K562 (cell line): Measurements from ENCODE around the gene FAM83B. TPM values are rescaled to one million over a fixed set of nuclear protein-coding genes. Genes with fewer than 3 reads are reported as not detected.

Experiments
- ATAC-seq: fragments of 200-7000 bp; cut with Tn5 transposase; 3 replicates; pipeline ENCODE4 v1.9.1; 2020; ENCODE audit warnings: moderate library complexity
- BruUV-seq: library from RNA; stranded (reverse); fragments of 400-500 nt; replicated peaks from 2 replicates; lab custom pipeline; 2021; lab: Mats Ljungman, UMichigan
- CTCF ChIA-PET: fragments of 300-600 bp; formaldehyde crosslinking; extraction: SDS; loops from one replicate; lab custom pipeline; 2021; ENCODE audit warnings: low intra/inter-chr PET ratio; lab: Yijun Ruan, JAX
- POLR2A ChIA-PET: fragments of 300-600, 350-650 bp; sonication (Branson Sonifier 250); formaldehyde crosslinking; extraction: SDS; loops from one replicate; lab custom pipeline; 2021; ENCODE audit warnings: antibody characterized with exemption, inconsistent platforms; lab: Yijun Ruan, JAX
- DNase-seq, 4 experiments: peaks; one replicate each; pipeline versions ENCODE4 v3.0.0 to v3.0.0-alpha.2; 2011 to 2018; ENCODE audit warnings: low spot score in 3 of 4, mixed read lengths in 3 of 4; ENCODE audit errors: extremely low read depth in 1 of 4
- FAIRE-seq: peaks from 2 replicates; lab custom pipeline; 2011; peaks lifted over from hg19 to GRCh38; lab: Jason Lieb, UNC
- H2AFZ ChIP-seq: 2 replicates; pipeline ENCODE4 v1.6.0; 2011; ENCODE audit warnings: low read depth, low read length, control low read depth, inconsistent platforms
- H3K27ac ChIP-seq: fragments of 200-600 bp; 3 replicates; pipeline ENCODE4 v1.8.0; 2011; ENCODE audit warnings: low read depth, mild to moderate bottlenecking, control low read depth, inconsistent platforms, low read length, moderate library complexity, mixed read lengths; ENCODE audit errors: extremely low read depth
- H3K27me3 ChIP-seq, 2 experiments: fragments of 300-600 bp in 1 of 2; 2 replicates in 1 of 2; 3 replicates in 1 of 2; pipeline versions ENCODE4 v1.6.0 to v1.8.0; 2011; ENCODE audit warnings: inconsistent platforms in 2 of 2, low read length in 2 of 2, mild to moderate bottlenecking in 1 of 2, mixed read lengths in 1 of 2, moderate library complexity in 1 of 2; ENCODE audit not compliant: control insufficient read depth in 2 of 2, insufficient read depth in 2 of 2
- H3K36me3 ChIP-seq: fragments of 300-600 bp; 3 replicates; pipeline ENCODE4 v1.8.0; 2011; ENCODE audit warnings: mild to moderate bottlenecking, low read length, inconsistent platforms; ENCODE audit not compliant: control insufficient read depth, insufficient read depth
- H3K4me1 ChIP-seq, 2 experiments: fragments of 200-600 bp in 1 of 2; replicated peaks in 1 of 2; 2 replicates in 1 of 2; 3 replicates in 1 of 2; pipeline versions ENCODE4 v1.5.1 to v1.8.0; 2011; ENCODE audit warnings: inconsistent platforms in 2 of 2, low read length in 2 of 2, mild to moderate bottlenecking in 1 of 2, mixed read lengths in 1 of 2, moderate library complexity in 1 of 2; ENCODE audit not compliant: control insufficient read depth in 2 of 2, insufficient read depth in 2 of 2
- H3K4me2 ChIP-seq: 2 replicates; pipeline ENCODE4 v1.6.1; 2011; ENCODE audit warnings: low read length, control low read depth, inconsistent platforms, mixed read lengths; ENCODE audit not compliant: insufficient read depth
- H3K4me3 ChIP-seq: fragments of 200-600 bp; sonication (generic), shearing (Covaris generic); 2 replicates; pipeline ENCODE4 v1.5.1; 2016; ENCODE audit warnings: control low read depth, inconsistent platforms
- H3K79me2 ChIP-seq: fragments of 200-600 bp; 3 replicates; pipeline ENCODE4 v1.8.0; 2011; ENCODE audit warnings: low read length, inconsistent platforms; ENCODE audit not compliant: control insufficient read depth, insufficient read depth
- H3K9ac ChIP-seq, 2 experiments: 2 replicates each; pipeline versions ENCODE4 v1.6.0 to v1.6.1; 2011; ENCODE audit warnings: low read depth in 2 of 2, low read length in 2 of 2, control low read depth in 1 of 2, inconsistent platforms in 1 of 2, mild to moderate bottlenecking in 1 of 2, mixed read lengths in 1 of 2; ENCODE audit not compliant: insufficient read depth in 1 of 2
- H3K9me1 ChIP-seq: one replicate; pipeline ENCODE4 v1.6.0; 2011; ENCODE audit warnings: inconsistent platforms, mild to moderate bottlenecking, low read length, moderate library complexity; ENCODE audit not compliant: control insufficient read depth, insufficient read depth
- H3K9me3 ChIP-seq: replicated peaks from 2 replicates; pipeline ENCODE4 v1.5.1; 2011; ENCODE audit warnings: low read depth, low read length, inconsistent platforms; ENCODE audit not compliant: control insufficient read depth, insufficient read depth
- H4K20me1 ChIP-seq: replicated peaks from 2 replicates; pipeline ENCODE4 v1.6.1; 2011; ENCODE audit warnings: low read length, inconsistent platforms, mixed read lengths; ENCODE audit not compliant: control insufficient read depth, insufficient read depth
- MXD1 ChIP-seq: fragments of 250-450 bp; sonication (Bioruptor Pico); IDR thresholded peaks from 2 replicates; pipeline ENCODE4 v1.8.0; 2021; ENCODE audit warnings: borderline replicate concordance, mild to moderate bottlenecking, moderate library complexity; ENCODE audit not compliant: poor library complexity, severe bottlenecking
- NFE2L1 ChIP-seq: fragments of 450-650 bp; IDR thresholded peaks from 2 replicates; pipeline ENCODE4 v1.6.1; 2016; ENCODE audit warnings: missing genetic modification characterization, low read depth, mild to moderate bottlenecking, missing compliant biosample characterization, moderate library complexity, borderline replicate concordance
- NR2C1 ChIP-seq, 2 experiments: fragments of 450-650 bp; IDR thresholded peaks; 2 replicates each; pipeline ENCODE4 v1.6.1; 2017; ENCODE audit warnings: mild to moderate bottlenecking in 2 of 2, antibody characterized with exemption in 1 of 2, inconsistent platforms in 1 of 2, missing compliant biosample characterization in 1 of 2, missing genetic modification characterization in 1 of 2
- PHF21A ChIP-seq: fragments of 450-650 bp; IDR thresholded peaks from 2 replicates; pipeline ENCODE4 v1.6.1; 2017; ENCODE audit warnings: low read depth, borderline replicate concordance
- RNF219 ChIP-seq: fragments of 250-450 bp; sonication (Bioruptor Pico); IDR thresholded peaks from 2 replicates; pipeline ENCODE4 v1.5.0; 2022; ENCODE audit warnings: mild to moderate bottlenecking
- SNRNP70 ChIP-seq: fragments of 200-400 bp; formaldehyde crosslinking; optimal IDR thresholded peaks from 2 replicates; pipeline ENCODE3; 2017; ENCODE audit warnings: low read depth, low read length
- SRSF9 ChIP-seq: fragments of 200-400 bp; formaldehyde crosslinking; IDR thresholded peaks from 2 replicates; pipeline ENCODE4 v1.6.1; 2017; ENCODE audit warnings: low read depth, low read length, borderline replicate concordance
- WGBS: fragments of 100-300 bp; shearing (Covaris generic); methylation state at CpG from one replicate; pipeline ENCODE4 v1.1.6; 2016; ENCODE audit warnings: low coverage, mixed read lengths; ENCODE audit not compliant: insufficient coverage; ENCODE audit errors: missing lambda C conversion rate; 5-methylcytosine and 5-hydroxymethylcytosine counted together
- in situ Hi-C: fragments of 300-500 bp; cut with MboI; formaldehyde crosslinking; loops from 4 replicates; pipeline ENCODE4 v1.15.0; 2018; ENCODE audit warnings: inconsistent platforms, mixed read lengths
- intact Hi-C: fragments of 100-400 bp; cut with micrococcal nuclease; formaldehyde crosslinking; loops from 2 replicates; pipeline ENCODE4 v1.14.2; 2022
- polyA plus RNA-seq, 8 experiments: library from polyadenylated mRNA; depleted of rRNA in 4 of 8; stranded (reverse) in 5 of 8; unstranded in 3 of 8; fragments of >200 nt; fragmentation: Nextera tagmentation in 2 of 8; fragmentation: Illumina TruSeq in 1 of 8; extraction: Ambion mirVana in 2 of 8; extraction: Trizol in 1 of 8; gene quantifications; 2 replicates each; pipeline versions ENCODE4 v1.2.1 to v1.2.3, GENCODE V29; 2011 to 2014; ENCODE audit warnings: inconsistent platforms in 1 of 8, missing spikeins in 1 of 8
- total RNA-seq, 7 experiments: library from RNA; depleted of rRNA in 6 of 7; stranded (reverse); fragments of >200 nt in 6 of 7; fragmentation: Illumina TruSeq in 2 of 7; extraction: Trizol in 2 of 7; gene quantifications; 2 replicates each; pipeline versions ENCODE4 v1.2.1 to v1.2.3, GENCODE V29; 2011 to 2021; ENCODE audit warnings: low replicate concordance in 1 of 7

The FAM83B gene
- total and polyA plus RNA-seq, 9 of the 15 experiments (the other 6 are each of a cell fraction or from before 2014, with no cell fraction given): not detected

GRCh38 chr6:54898767-54899166 lies 52.2 kb downstream of the FAM83B start:
- DNase-seq (no peak), ATAC-seq (no peak)
- H3K27ac ChIP-seq: no peak overlapping the region
- H3K9ac ChIP-seq: no peak overlapping the region
- intact Hi-C loops: no loop called here
- no peaks in the 10 kb centered on the region for H3K79me2 ChIP-seq
- no peaks in the 10 kb centered on the region for H4K20me1 ChIP-seq
- 0% methylated on average over 3 of the region's 3 CpGs for WGBS
- H2AFZ ChIP-seq: no peak overlapping the region
- H3K36me3 ChIP-seq: no peaks in the 10 kb centered on the region
- H3K27me3 ChIP-seq: no peaks in the 10 kb centered on the region
- no peak overlapping the region for H3K4me3 ChIP-seq
- no peaks in the 10 kb centered on the region for H3K9me3 ChIP-seq
- no peak for TF ChIP-seq PHF21A
- TF ChIP-seq, all 486 proteins: peak for 0
- Histone ChIP-seq H3K4me1 (no peaks in the 10 kb centered on the region), H3K9me1 (no peaks in the 10 kb centered on the region), H3K4me2 (no peak overlapping the region)
- POLR2A ChIA-PET: no interaction called here
- in situ Hi-C loops: no loop called here
- CTCF ChIA-PET: no interaction called here
- no TSS peak for BruUV-seq
- FAIRE-seq: no peak

DNA sequence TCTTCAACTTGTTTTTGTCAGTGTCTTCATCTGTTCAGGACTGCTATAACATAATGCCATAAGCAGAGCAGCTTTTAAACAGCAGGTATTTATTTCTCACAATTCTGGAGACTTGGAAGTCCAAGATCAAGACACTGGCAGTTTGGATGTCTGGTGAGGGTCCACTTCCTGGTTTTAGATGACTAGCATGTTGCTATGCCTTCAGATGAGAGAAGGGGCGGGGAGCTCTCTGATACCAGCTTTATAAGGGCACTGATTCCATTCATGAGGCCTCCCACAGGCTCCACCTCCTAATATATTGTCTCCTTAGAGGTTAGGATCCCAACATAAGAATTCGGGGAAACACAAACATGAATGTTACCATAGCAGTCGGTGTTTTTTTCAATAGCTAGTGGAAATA lies 52.9 kb downstream of the FAM83B start:
- POLR2A ChIA-PET: no interaction called here
- Histone ChIP-seq H3K27me3 (no peaks in the 10 kb centered on the region), H3K4me3 (no peak overlapping the region), H3K79me2 (no peaks in the 10 kb centered on the region), H3K9ac (no peak overlapping the region), H3K9me3 (no peaks in the 10 kb centered on the region), H3K36me3 (no peaks in the 10 kb centered on the region), H4K20me1 (no peaks in the 10 kb centered on the region), H3K4me2 (no peak overlapping the region), H3K27ac (no peak overlapping the region), H2AFZ (no peak overlapping the region), H3K9me1 (no peaks in the 10 kb centered on the region), H3K4me1 (no peaks in the 10 kb centered on the region)
- no peak for TF ChIP-seq SNRNP70
- TF ChIP-seq RNF219 (CRISPR knock-in tag): no peak
- no peak for TF ChIP-seq NFE2L1 (tag)
- TF ChIP-seq MXD1 (CRISPR knock-in tag): no peak
- no peak for TF ChIP-seq SRSF9
- no peak for TF ChIP-seq NR2C1 (IDR thresholded peaks at IDR 0.05)
- no peak for TF ChIP-seq NR2C1 (tag; IDR thresholded peaks at IDR 0.05)
- in situ Hi-C loops (no loop called here), intact Hi-C loops (no loop called here)
- no TSS peak for BruUV-seq
- WGBS: 0% methylated on average over 3 of the region's 3 CpGs
- ATAC-seq (no peak), DNase-seq (no peak), FAIRE-seq (no peak)
- CTCF ChIA-PET: no interaction called here
